T-helper 1 cell treated with Interleukin-12 subunit alpha and Interleukin-12 subunit beta and Interleukin-4 antibody, amounts not matched to agents 30 μg/mL and 1 μg/mL, for 36 hours (primary cell): ENCODE measurements around the gene NTN1.

ENCODE experiments used
- H3K27ac Mint-ChIP-seq: one replicate; pipeline ENCODE4 v1.8.0; 2021; ENCODE audit warnings: mild to moderate bottlenecking, mixed read lengths
- H3K27me3 Mint-ChIP-seq: one replicate; pipeline ENCODE4 v1.8.0; 2021; ENCODE audit warnings: low read depth, mixed read lengths
- H3K36me3 Mint-ChIP-seq: one replicate; pipeline ENCODE4 v1.8.0; 2021; ENCODE audit warnings: low read depth, mixed read lengths
- H3K4me1 Mint-ChIP-seq: one replicate; pipeline ENCODE4 v1.8.0; 2021; ENCODE audit warnings: low read depth, mixed read lengths
- H3K4me3 Mint-ChIP-seq: one replicate; pipeline ENCODE4 v1.8.0; 2021; ENCODE audit warnings: mild to moderate bottlenecking, moderate library complexity, mixed read lengths
- H3K9me3 Mint-ChIP-seq: one replicate; pipeline ENCODE4 v1.8.0; 2021; ENCODE audit warnings: mixed read lengths

Gene NTN1

DNA sequence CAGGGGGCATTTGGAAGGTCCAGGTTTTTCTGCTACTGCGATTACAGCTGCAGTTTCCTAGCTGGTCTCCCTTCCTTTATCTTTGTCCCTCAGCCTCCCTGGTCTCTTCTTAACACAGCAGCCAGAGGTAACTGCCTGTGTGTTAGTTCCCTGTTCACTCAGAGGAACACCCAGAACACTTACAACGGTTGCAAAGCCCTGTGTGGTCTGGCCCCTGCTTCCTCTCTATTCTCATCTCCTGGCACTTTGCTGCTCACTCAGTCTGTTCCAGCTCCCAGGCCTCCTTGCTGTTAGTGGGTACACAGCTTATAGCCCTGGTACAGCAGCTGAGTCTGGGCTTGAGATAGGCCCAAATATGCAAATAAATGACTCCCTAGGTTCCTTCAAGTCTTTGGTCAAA is 16.4 kb downstream of the NTN1 start:
- Mint-ChIP-seq H3K4me3 (no peak overlapping the region), H3K4me1 (no peaks in the 10 kb centered on the region), H3K27me3 (peaks cover 20% of the 10 kb centered on the region), H3K27ac (no peak overlapping the region), H3K9me3 (no peaks in the 10 kb centered on the region), H3K36me3 (no peaks in the 10 kb centered on the region)

GRCh38 chr17:9038380-9038779 is 17.1 kb downstream of the NTN1 start:
- Mint-ChIP-seq H3K4me3 (no peak overlapping the region), H3K27me3 (peaks cover 20% of the 10 kb centered on the region)

DNA sequence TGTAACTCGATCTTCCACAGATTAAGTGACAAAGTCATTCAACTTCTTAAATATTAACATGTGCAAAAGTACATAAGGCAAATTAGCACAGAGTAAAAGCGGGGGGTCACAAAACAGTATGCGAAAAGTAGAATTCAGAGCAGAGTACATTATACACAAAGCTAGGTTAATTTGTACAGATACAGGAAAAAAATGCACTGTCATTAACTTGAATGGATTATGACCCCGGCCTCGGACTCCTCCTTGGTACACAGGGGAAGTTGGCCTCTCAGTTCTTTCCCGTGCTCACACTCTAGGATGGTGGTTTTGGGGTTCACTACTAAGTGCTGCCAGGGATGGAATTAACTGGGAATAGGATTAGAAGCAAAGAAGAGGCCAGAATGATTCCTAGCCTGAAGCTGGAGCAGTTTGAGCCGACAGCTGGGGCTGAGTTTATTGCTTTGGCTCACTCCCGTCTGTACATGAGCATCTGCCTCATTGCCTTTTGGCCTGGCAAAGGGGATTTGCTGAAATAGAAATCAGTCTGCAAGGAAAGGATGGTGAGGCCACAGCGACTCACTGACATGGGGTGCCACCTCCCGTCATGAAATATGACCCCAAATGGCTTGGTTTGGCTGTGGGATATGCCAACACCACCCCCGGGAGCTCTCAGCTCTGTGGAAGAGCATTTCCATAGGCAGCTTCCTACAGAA is 23.6 kb downstream of the NTN1 start:
- H3K4me1 Mint-ChIP-seq: no peaks in the 10 kb centered on the region
- H3K27ac Mint-ChIP-seq: no peak overlapping the region
- no peaks in the 10 kb centered on the region for H3K36me3 Mint-ChIP-seq
- no peaks in the 10 kb centered on the region for H3K9me3 Mint-ChIP-seq
- H3K27me3 Mint-ChIP-seq: peaks cover 23% of the 10 kb centered on the region
- no peak overlapping the region for H3K4me3 Mint-ChIP-seq

More at GRCh38 chr17:9038380-9038779, 17.1 kb downstream of the NTN1 start:
- Mint-ChIP-seq H3K9me3 (no peaks in the 10 kb centered on the region), H3K27ac (no peak overlapping the region), H3K4me1 (no peaks in the 10 kb centered on the region), H3K36me3 (no peaks in the 10 kb centered on the region)

DNA sequence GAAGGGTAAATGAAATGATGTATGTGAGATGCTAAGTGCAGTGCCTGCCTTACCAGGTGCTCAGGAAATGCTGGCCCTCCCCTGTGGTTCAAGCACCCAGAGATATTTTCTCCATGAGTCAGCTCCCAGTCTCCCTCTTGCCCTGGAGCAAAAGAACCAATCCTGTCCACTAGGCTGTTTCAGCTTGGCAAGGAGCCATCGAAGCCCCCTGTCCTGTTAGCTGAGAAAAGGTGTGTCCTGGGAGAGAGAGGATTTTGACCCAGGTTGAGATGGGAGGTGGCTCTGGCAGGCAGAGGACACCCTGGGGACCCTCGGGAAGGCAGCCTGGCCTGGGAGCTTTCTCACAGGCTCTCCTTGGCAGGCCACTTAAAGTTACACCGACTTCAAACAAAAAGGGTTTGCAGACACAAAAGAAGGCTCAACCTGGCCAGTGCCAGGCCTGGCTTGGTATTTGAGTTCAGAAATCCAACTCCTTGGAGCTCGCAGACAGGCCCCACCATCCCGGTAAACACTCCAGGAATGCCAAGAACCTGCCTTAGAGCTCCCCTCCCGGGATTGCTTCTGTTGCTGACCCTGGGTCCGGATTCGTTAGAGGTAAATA is 29.6 kb downstream of the NTN1 start:
- Mint-ChIP-seq H3K27me3 (peaks cover 7% of the 10 kb centered on the region), H3K9me3 (no peaks in the 10 kb centered on the region), H3K27ac (no peak overlapping the region), H3K4me1 (no peaks in the 10 kb centered on the region), H3K4me3 (no peak overlapping the region), H3K36me3 (no peaks in the 10 kb centered on the region)

DNA sequence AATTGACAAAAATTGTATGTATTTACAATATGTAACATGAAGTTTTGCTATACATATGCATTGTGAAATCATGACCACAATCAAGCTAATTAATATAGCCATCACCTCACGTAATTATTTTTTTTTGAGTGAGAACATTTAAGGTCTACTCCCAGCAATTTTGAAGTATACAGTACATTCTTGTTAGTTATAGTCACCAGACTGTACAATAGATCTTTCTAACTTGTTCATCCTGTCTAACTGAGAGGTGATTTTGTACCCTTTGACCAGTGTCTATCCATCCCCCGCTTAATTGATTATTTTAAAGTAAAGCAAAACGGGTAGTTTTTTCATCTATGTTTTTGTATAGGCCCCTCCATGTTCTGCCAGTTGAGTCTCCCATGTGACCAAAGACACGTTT is 30.3 kb downstream of the NTN1 start:
- no peak overlapping the region for H3K27ac Mint-ChIP-seq
- no peaks in the 10 kb centered on the region for H3K9me3 Mint-ChIP-seq
- H3K4me3 Mint-ChIP-seq: no peak overlapping the region
- no peaks in the 10 kb centered on the region for H3K36me3 Mint-ChIP-seq
- peaks cover 4% of the 10 kb centered on the region for H3K27me3 Mint-ChIP-seq
- H3K4me1 Mint-ChIP-seq: no peaks in the 10 kb centered on the region

GRCh38 chr17:9052921-9053320 is 31.6 kb downstream of the NTN1 start:
- Mint-ChIP-seq H3K4me1 (no peaks in the 10 kb centered on the region), H3K36me3 (no peaks in the 10 kb centered on the region), H3K27me3 (peaks cover 9% of the 10 kb centered on the region), H3K4me3 (no peak overlapping the region), H3K9me3 (no peaks in the 10 kb centered on the region), H3K27ac (no peak overlapping the region)

DNA sequence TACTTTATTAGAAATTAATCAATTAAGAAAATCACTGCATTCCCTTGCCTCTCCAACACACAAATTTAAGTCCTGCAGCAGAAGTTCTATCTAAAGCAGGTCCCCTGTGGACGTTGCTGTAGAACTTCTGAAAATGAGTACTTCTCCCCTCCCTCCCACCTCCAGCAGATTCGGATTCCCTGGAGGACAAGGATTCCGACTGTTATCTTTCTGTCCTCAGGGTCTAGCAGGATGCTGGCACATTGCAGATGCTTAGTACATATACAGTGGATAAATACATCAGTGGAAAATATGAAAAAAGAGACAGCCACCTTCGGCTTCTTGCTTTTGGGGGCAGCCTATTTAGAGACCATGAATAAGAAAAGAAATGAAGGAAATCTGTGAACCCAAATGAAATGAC is 32.1 kb downstream of the NTN1 start:
- Mint-ChIP-seq H3K9me3 (no peaks in the 10 kb centered on the region), H3K27ac (no peak overlapping the region), H3K36me3 (no peaks in the 10 kb centered on the region), H3K4me1 (no peaks in the 10 kb centered on the region), H3K4me3 (no peak overlapping the region), H3K27me3 (peaks cover 9% of the 10 kb centered on the region)

GRCh38 chr17:9054126-9054975 is 33.0 kb downstream of the NTN1 start:
- H3K27ac Mint-ChIP-seq: no peak overlapping the region
- no peak overlapping the region for H3K4me3 Mint-ChIP-seq
- no peaks in the 10 kb centered on the region for H3K4me1 Mint-ChIP-seq
- peaks cover 9% of the 10 kb centered on the region for H3K27me3 Mint-ChIP-seq
- no peaks in the 10 kb centered on the region for H3K36me3 Mint-ChIP-seq
- H3K9me3 Mint-ChIP-seq: no peaks in the 10 kb centered on the region

GRCh38 chr17:9055281-9055680 is 34.0 kb downstream of the NTN1 start:
- Mint-ChIP-seq H3K27ac (no peak overlapping the region), H3K27me3 (peaks cover 9% of the 10 kb centered on the region), H3K4me3 (no peak overlapping the region), H3K9me3 (no peaks in the 10 kb centered on the region), H3K36me3 (no peaks in the 10 kb centered on the region), H3K4me1 (no peaks in the 10 kb centered on the region)

GRCh38 chr17:9056566-9056965 is 35.3 kb downstream of the NTN1 start:
- no peak overlapping the region for H3K27ac Mint-ChIP-seq
- H3K27me3 Mint-ChIP-seq: peaks cover 9% of the 10 kb centered on the region
- H3K4me1 Mint-ChIP-seq: no peaks in the 10 kb centered on the region
- no peak overlapping the region for H3K4me3 Mint-ChIP-seq
- no peaks in the 10 kb centered on the region for H3K9me3 Mint-ChIP-seq
- H3K36me3 Mint-ChIP-seq: no peaks in the 10 kb centered on the region

DNA sequence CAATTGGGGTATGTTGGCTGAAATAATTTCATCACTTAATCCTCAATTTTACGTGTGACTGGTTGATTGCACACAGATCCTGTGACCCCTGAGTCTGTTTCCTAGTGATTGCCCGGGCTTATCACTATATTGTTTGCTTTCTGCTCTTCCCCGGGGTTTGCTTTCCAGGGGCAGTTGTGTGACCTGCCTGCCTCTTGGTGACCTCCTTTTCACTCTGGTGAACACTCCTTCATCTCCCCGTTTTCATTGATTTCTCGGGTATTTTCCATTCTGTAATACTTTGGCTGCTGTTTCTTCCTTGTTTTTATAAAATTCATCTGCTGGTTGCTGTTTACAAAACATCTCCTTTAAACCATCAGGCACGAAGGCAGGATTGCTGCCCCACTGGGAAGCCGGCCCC is 36.0 kb downstream of the NTN1 start:
- Mint-ChIP-seq H3K36me3 (no peaks in the 10 kb centered on the region), H3K4me1 (no peaks in the 10 kb centered on the region), H3K9me3 (no peaks in the 10 kb centered on the region), H3K27ac (no peak overlapping the region), H3K27me3 (peaks cover 5% of the 10 kb centered on the region), H3K4me3 (no peak overlapping the region)

DNA sequence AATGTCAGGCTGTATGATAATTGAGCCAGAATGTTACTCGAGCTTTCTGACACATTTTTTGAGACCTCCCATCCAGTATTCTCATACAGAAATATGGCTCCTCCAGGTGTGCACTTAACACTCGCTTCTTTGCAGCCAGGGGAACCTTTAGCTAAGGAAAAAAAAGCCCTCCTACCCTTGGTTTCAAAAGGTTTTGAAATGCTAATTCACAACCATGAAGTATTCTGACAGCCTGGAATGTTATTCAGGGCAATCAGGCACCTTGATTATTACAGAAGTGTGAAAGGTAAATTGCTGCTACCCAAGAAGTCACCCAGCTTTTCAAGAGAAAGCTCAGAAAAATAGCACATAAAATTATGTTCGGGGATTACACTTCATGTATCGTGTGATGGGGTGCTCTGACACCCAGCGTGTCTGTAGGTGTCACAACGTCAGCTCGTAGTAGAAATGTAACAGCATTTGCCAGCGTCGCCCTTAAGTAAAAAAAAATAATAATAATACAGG is 41.1 kb downstream of the NTN1 start:
- Mint-ChIP-seq H3K36me3 (no peaks in the 10 kb centered on the region), H3K4me3 (no peak overlapping the region), H3K9me3 (no peaks in the 10 kb centered on the region), H3K27ac (no peak overlapping the region), H3K27me3 (peaks cover 2% of the 10 kb centered on the region), H3K4me1 (no peaks in the 10 kb centered on the region)

- Mint-ChIP-seq H3K4me1 (no peaks in the 10 kb centered on the region), H3K36me3 (no peaks in the 10 kb centered on the region), H3K27ac (no peak overlapping the region), H3K27me3 (no peaks in the 10 kb centered on the region), H3K4me3 (no peak overlapping the region), H3K9me3 (no peaks in the 10 kb centered on the region)
These were observed 43.1 kb downstream of the NTN1 start for GRCh38 chr17:9064311-9064834.

DNA sequence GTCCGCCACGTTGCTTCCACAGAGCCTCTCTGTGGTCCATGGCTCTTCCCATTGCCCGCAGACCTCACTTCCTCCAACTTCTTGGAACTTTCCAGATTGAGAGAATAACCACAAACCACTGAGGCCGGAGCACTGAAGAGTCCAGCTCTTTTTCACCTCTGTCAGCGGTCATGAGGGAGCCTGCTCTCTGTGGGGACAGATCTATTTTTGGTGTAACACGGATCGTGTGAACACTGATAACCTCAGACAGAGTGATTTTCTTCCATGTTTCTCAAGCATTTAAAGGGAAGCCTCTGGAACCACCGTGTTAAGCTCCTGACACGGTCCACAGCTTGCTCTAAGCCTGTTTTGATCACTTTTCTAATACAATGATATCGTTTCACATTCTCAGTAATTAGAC is 49.7 kb downstream of the NTN1 start:
- no peak overlapping the region for H3K27ac Mint-ChIP-seq
- no peaks in the 10 kb centered on the region for H3K4me1 Mint-ChIP-seq
- no peaks in the 10 kb centered on the region for H3K9me3 Mint-ChIP-seq
- no peak overlapping the region for H3K4me3 Mint-ChIP-seq
- no peaks in the 10 kb centered on the region for H3K27me3 Mint-ChIP-seq
- H3K36me3 Mint-ChIP-seq: no peaks in the 10 kb centered on the region
